ENCODE results near the gene FHOD3.
"Not testable (repeated sequence)": the region's sequence is repeated elsewhere in the genome, so short reads cannot be mapped to it uniquely, and the experiment has no call there.

Gene FHOD3

DNA sequence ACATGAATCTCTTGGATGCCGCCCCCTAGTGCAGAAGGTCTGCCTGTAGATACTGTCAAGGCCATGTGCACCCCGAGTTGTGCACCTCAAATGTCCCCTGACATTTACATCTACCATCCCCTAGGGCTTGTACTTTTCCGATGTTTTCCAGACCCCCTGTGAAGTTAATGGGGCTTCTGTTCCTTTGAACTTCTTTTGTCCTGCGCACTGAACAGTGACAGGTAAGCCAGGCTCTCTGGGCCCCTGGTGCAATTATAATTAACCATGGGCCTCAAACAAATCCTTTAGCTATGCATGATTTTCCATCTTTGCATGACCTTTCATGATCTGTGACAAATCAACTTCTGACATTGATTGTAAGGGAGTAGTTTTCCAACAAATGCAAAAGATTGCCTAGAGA lies 158.4 kb downstream of the FHOD3 start:
- DNase-seq, result peak; percentile 62

DNA sequence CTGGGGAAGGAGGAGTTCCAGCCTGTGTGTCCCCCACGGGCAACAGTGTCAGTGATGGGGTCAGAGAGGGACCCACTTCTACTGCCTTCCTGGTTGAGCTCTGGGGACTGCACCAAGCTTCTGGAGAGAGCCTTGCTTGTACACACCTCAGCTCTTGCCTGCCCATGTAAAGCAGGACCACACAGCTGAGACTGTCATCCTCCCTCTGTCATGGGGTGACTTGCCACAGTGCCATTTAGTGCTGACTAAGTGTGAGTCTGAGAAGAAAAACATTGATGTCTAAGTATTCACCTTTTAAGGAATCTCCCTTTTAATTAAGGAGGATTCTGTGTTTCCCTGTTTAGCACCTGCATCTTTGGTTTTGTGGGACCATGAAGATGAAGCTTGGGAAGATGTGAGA lies 159.1 kb downstream of the FHOD3 start:
- no peak for DNase-seq

DNA sequence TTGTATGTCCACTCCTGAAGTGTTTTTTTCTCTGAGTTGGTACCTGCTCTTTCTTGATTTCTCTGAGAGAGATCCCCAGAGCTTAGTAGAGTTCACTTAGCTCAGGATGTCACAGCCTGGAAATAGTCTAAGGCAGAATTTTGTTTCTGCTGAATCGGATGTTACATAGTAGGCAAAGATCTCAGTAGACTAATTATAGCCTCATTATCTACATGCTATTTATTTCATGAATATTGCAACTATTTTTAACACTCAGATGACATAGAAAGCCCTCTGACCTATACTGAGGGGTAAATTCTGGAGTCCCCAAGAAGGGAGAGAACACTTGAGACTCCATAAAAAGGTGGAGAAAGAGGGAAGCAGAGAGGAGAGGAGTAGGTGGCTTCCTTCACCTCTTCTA lies 160.2 kb downstream of the FHOD3 start:
- DNase-seq, result no peak

DNA sequence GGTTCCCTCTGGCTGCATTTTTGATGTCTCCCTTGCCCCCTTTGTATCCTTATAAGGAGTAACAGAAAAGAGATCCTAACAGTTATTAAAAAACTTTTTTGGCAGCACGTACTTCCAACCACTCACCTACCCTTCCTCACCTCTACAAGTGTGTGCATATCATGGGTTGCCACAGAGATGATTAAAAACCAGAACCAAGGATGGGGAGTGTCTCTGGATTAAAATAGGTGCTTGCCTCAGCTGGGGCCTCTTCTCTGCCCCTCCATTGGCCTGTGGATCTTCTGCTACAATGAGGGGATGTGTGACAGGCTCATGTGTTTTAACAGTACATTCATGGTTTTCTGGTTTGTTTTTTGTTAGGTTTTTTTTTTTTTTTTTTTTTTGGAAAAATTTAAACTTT lies 160.8 kb downstream of the FHOD3 start:
- DNase-seq, result no peak

DNA sequence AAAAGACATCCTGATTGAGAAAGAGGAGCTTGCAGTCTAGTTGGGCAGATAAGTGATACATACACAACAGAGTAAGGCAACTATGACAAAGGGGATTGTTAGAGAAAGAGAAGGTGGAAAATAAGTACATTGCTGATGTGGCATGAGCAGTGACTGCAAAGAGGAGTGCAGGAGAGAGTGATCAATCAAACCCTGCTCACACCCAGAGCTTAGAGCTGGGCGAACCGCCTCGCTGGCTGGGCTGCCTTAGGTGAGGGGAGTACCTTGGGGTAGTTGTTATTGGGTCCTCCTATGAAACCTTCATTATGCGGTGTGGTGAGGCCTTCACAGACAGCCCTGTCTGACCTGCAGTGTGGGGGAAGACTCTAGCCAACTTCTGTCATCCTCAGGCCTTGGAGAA lies 161.7 kb downstream of the FHOD3 start:
- DNase-seq, result no peak

DNA sequence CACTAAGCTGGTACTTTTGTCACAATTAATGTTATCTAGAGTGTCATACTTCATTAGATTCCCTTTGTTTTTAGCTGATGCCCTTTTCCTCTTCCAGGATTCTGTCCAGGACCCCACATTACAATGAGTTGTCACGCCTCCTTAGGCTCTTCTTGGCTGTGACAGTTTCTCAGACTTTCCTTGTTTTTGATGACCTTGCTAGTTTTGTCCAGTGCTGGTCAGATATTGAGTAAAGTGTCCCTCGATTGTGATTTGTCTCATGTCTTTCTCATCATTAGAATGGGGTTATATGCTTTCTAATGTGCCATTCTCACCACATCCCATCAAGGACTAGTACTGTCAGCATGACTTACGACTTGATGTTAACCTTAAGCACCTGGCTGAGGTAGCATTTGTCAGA lies 162.3 kb downstream of the FHOD3 start:
- no peak for DNase-seq

DNA sequence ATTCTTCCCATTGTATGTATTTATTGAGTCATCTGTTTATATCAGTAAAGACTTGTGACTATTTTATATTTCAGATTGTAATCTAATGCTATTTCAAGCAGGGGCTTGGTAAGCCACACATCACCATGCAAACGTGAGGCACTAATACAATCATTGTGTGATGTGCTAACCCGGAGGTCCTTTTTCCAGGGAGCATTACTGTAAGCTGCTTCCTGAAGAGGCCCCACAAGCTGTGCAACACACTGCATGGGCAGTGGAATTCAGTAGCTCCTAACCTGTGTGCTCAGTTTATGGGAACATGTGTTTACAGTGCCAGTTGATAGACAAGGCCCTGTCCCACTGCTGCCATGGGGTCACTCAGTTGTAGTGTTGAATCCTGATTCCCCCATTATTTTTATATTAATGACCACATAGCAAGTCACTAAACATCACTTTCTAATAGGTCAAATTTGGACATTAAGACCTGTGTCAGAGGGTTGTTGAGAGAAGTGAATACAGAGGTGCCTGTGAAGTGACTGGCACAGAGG lies 162.9 kb downstream of the FHOD3 start:
- DNase-seq, result no peak

DNA sequence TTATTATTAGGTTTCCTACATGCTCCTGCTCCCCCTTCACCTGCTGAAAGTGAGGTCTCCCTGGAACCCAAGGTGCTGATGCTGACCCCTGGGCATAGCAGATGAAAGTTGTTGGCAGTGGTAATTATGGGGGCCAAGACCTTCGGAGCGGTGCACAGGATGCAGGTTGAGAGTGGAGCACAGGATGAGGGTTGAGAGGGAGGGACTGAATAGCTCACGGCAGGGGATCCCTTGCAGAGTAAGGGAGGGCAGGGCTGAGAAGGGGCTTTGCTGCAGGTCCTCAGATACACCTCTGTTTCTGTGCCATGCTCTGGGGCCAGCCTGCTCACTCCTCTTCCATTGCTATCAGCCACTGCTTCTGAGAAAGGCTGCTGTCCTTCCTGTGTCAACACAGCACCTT lies 163.3 kb downstream of the FHOD3 start:
- DNase-seq, result peak; percentile 20

DNA sequence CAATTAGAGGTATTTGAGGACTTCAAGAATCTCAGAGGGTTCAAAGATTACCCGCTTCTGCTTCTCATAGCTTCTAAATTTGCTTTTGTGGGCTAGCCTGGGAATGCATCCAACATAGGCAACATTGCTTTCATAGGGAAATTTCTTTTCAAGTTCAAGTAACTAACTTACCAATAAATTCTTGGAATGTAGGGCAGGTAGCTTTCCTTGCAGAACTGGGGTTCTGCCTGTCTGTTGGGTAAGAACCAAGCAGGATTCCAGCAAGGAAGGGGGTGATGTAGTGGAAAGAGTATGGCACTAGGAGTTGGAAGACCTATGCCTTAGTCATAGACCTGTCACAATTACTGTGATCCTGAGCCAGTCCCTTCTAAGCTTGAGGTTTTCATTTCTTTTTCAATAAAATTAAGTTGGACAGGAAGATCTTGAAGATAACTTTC lies 164.1 kb downstream of the FHOD3 start:
- DNase-seq, result no peak

DNA sequence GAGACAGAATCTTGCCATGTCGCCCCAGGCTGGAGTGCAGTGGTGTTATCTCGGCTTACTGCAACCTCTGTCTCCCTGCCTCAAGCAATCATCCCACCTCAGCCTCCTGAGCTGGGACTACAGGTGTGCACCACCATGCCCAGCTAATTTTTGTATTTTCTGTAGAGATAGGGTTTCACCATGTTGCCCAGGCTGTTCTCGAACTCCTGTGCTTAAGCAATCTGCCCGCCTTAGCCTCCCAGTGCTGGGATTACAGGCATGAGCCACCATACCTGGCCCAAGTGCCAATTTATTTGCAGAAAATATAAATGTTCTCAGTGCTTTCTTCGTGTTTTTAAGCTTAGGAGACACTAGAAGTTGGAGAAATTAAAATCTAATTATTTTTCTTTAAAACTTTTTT lies 166.0 kb downstream of the FHOD3 start:
- not testable (repeated sequence) for DNase-seq

DNA sequence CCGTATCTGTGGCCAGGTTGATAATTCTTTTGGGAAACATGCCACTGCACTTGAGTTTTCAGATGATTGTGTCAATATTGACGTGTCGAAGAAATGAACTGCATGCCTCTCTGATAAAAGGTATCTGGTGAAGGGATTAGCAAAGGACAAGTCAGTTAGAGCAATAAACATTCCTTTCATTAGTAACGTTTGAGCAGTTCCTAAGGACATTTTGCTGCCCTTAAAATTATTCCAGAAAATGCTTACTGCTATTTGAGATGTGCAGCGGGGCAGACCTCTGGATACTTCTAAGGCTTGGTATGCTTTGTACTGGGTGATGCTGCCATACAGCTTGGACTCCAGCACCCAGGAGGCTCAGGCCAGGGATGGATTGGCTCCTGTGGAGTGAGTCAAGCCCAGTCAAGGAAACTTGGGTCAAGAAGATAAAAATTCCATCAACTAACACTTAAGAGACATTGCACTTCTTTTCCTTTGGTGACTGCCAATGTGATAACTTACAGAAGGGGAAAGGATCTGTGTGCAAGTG lies 166.7 kb downstream of the FHOD3 start:
- no peak for DNase-seq

DNA sequence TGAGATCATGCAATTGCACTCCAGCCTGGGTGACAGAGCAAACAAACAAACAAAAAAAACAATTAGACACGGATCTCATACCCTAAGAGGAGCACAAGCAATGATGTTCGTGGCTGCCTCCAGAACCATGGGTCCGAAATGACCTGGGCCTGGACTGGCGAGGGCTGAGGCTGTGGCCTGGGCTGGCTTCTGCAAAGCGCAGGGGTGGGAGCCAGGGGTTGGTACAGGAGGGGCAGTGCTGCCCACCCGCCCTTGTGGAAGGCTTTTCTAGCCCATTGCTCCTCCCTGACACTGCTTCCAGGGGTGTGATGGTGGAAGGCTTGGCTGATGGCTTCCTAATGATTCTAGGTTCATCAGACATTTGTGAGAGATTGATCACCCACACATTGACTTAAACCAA lies 167.8 kb downstream of the FHOD3 start:
- DNase-seq, result no peak

DNA sequence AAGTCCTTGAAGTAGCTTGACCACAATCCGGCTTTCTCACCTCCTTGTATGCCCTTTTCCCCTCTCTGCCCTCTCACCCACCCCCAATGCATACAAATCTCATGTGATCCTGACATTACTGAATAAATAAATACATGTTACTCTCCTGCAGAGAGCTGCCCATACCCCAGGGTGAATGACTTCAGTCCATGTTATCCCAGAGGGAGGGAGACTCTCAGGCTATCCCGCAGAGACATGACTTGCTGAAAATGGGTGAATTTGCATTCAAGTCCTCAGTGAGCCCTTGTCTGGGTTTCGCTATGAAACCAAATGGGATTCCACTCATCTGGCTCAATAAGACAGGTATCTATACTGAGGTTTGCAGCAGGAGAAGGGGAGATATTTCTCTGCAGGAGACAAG lies 168.5 kb downstream of the FHOD3 start:
- DNase-seq, result no peak

DNA sequence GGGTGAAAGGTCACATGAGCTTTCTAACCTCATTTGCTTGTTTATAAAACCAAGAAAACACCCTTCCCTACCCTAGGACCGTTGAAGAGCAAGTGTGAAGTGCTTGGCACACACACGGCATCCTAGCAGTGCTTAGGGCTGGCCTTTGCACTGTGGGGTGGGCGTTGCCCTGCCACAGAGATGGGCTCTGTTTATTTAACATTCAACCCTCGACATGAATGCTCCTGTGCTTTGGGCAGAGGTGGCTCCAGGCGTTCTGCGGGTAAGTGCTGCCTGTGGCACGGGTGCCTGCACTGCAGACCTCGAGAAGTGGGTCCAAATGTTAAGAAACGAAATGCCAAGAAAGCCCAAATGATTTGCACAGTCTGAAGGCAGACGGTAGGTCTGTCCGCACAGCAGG lies 170.1 kb downstream of the FHOD3 start:
- no peak for DNase-seq

DNA sequence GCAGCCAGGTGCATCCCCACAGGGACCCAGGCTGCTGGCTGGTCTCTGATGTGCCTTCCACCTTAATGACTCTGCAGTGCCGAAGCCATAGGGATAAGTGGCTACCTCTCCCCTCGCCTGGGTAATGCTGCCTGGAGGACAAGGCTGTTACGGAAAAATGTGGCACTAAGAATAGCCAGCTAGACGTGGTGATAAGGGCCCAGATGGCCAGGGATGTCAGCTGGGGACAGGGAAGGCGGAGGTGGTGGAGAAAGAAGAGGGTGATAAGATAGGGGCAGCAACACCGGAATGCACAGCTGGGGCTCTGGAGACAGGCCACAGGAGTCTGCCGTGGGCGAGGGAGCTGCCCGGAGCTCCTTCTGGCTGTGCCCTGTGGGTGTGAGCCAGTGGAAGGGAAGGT lies 170.6 kb downstream of the FHOD3 start:
- no peak for DNase-seq

DNA sequence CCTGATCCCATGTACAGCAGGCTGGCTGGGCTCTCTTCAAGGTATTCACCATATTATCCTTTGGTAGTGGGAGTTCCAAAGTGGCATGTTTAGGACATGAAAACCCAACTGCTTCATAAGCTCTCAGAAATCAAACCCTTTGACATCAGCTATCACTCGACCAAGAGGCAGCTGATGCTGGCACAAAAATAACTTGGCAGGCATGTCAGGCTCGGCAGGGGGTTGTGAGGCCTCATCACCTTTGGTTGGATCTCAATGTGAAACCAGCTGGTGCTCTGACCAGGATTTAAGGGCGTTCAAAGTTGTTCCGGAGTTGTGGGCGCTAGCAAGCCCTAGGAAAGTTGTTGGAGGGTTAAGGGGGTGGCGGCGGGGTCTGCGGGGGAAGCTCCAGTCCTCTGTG lies 171.9 kb downstream of the FHOD3 start:
- peak; percentile 48 for DNase-seq

DNA sequence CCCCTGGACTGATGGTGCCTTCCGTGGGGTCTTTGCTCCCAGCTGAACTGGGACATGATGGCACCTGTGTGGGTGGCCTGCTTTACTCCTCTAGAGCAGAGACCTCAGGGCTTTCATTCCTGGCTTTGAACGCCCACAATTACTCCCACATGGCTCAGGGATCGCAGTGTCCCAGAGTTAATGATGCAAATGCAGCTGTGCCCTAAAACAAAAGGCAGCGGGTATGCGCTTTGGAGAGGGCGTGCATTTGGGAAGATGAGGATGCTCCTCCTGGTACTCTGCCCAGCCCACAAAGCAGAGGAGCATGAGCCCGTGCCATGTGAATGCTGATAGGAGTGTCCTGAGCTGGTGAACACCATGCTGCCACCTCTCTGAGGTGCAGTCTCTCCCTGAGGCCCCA lies 173.4 kb downstream of the FHOD3 start:
- DNase-seq, result no peak

DNA sequence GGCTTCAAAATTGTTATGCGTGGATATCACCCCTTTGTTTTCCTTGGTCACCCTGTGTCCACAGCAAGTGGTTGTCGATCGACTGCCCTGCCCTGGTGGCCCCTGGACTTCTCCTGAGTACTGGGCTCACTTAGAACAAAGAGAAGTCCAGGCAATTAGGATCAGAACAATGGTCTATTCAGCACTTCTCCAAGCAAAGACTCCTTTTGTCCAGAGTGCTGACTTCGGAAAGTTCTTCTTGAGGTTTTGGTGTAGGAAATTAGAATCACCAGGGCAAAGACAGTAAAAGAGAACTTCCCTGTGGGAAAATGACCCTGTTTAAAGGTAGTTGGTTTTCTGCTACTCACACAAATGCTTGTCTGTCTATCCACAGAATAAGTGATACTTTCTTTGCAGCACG lies 173.9 kb downstream of the FHOD3 start:
- no peak for DNase-seq

DNA sequence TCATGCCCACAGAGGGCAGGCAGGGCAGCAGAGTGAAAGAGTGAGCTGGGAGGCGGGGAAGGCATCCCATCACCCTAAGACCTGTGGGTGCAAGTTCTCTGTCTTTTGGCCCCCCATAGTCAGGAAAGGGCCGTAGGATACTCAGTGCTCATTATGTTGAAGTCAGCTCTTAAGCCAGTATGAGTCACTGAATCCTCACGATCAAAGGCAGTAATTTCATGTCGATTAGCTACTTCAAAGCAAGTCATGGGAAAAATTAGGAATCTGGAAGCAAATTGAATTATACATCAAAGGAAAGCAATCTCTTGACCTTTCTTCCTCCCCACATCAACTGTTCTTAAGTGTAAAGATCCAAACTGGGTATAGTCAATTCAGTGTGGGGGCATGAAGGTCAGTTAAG lies 178.9 kb downstream of the FHOD3 start:
- no peak for DNase-seq

DNA sequence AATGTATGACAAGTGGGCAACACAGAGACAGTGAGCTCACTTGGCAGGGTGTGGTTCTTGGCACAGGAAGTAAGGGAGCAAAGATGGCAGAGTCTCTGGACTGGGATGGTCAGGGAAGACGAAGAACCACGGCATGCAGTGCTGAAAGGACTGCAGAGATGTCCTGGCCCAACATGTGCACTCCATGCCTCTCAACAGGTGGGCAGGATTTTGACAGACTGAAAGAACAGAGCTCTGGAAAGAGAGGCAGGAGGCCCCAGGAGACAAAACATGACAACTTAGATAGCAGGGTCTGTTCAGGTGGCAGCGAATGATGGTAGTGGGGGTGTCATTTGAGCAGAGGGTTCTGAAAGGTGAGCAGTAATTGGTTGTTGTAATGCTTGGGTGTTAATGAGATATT lies 180.3 kb downstream of the FHOD3 start:
- no peak for DNase-seq

DNA sequence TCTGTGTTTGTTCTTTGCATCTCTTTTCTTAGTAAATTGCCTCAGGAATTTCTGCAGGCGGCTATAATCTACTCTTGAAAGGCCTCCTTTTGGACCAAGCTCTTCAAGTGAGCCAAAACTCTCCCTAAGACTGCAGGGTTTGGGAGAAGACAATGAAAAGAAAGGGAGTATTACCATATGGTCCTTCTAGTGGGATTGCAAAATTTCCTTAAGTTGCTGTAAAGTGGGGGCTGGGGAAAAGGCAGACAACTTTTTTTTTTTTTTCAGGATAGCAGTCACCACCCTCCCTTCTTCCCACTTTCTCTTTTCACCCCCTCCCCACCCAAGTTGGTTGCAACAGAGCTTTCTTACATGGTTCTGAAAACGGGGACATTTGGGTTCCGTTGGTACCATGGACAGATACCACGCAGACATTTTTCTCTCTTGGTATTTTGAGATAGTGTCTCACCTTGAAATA lies 183.7 kb downstream of the FHOD3 start:
- no peak for DNase-seq

DNA sequence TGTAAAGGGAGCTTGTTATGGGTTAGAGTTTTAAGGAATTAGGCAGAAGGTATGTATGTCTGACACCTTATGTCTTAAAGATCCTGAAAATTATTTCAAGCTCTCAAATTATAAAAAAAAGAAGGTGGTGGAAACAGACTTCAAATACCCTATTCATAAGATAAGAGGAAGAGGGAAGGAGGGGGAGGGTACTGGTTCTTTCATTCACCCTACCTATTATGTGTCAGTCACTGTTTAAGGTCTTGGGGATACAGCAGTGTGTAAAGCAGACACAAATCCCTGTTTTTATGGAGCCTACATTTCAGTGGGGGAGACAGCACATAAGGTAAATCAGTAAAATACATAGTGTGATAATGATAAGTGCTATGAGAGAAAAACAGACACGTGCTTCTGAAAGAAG lies 184.4 kb downstream of the FHOD3 start:
- no peak for DNase-seq

DNA sequence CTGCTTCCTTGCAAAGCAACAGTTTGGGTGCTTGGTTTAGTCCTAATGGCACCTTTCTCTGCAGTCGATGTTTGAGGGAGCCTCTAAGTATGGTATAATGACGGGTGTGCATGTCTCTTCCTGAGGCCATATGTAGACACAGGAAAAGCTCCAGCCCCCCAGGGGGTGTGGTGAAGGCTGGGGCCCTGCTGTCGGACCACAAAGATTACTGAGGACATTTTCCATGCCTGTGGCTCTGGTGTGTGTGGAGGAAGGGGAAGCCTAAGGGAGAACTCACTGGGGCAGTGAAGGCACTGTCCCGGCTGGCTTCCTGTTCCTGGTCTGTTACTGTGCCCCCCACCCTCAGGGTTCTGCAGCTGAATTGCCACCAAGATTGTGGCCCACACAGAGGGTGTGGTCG lies 187.1 kb downstream of the FHOD3 start:
- DNase-seq, result peak; percentile 41

DNA sequence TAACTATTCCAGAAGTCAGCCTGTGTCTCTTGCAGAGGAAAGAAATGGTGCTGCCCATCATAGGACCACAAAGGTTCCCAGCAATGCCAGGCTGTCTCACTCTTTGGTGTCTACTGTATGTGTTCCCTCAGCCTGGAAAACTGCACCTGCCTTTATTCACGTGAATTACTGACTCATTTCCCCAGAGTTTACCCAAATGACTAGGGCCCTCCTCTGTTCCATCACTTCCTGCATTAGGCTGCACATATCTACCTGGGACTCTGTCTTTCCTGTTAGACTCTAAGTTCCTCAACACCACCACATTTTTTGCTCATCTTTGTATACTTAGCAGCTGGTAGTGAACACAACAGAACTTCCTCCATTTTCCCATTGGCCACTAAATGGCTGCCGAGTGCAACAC lies 188.3 kb downstream of the FHOD3 start:
- DNase-seq, result no peak

DNA sequence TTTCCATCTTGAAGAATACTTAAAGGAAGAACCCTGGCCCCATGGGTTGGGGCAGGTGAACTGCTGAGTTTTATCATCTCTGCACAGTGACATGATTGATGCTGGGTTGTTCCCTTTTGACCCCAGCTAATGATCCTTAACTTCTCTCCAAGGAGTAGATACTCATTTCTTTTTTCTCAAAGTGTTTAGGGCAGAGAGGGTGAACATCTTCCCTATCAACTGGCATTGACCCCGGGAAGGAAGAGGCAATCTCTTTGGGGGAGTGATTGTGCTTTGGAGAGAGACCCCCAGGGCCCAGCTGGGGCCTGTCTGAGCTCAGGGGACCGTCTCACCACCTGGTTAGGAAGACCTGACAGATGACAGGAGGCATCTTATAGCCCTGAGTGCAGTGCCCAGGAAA lies 190.6 kb downstream of the FHOD3 start:
- no peak for DNase-seq

DNA sequence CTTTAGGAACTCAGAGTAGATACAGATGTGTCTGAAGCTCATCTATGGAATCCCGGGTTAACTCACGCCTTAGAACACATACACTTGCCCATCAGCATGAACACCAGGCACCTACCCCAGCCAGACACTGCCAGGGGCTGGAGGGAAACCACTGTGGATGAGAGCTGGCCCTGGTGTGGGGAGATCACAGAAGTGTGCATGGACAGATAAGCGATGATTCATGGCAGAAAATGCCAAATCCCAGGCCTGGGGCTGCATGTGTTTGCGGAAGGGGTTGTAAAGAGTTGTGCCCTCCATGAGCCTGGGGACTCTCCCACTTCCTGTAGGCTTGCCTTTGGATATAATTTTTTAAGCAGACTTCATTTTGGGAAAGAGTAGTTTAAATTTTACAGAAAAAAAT lies 193.4 kb downstream of the FHOD3 start:
- DNase-seq, result no peak
